HepG2 (cell line): ENCODE data around the gene ITIH3. TPM values are rescaled to one million over a fixed set of nuclear protein-coding genes. Genes with fewer than 3 reads are reported as not detected.
A peak's percentile ranks its signal among the peaks of the same experiment; 100 is the strongest.

Experiments used
- ATF1 ChIP-seq: IDR thresholded peaks from 2 replicates; pipeline ENCODE4 v1.6.1; 2016; ENCODE audit warnings: mild to moderate bottlenecking, control low read depth
- CBX2 ChIP-seq, 2 experiments: fragments of 200-600 bp in 1 of 2; sonication (generic); formaldehyde crosslinking in 1 of 2; IDR thresholded peaks; 2 replicates each; pipeline versions ENCODE4 v1.7.0 to v1.8.1; 2018 to 2022; ENCODE audit warnings: low read depth in 2 of 2, low read length in 1 of 2, mild to moderate bottlenecking in 1 of 2, missing genetic modification reagents in 1 of 2
- CREM ChIP-seq, 2 experiments: sonication (generic) in 1 of 2; formaldehyde crosslinking in 1 of 2; IDR thresholded peaks; 2 replicates each; pipeline versions ENCODE4 v1.4.0 to v1.6.1; 2016 to 2020; ENCODE audit warnings: antibody characterized with exemption in 1 of 2, mild to moderate bottlenecking in 1 of 2, missing genetic modification reagents in 1 of 2
- HNRNPL ChIP-seq: fragments of 200-400 bp; formaldehyde crosslinking; IDR thresholded peaks from 2 replicates; pipeline ENCODE4 v1.6.1; 2017; ENCODE audit warnings: mild to moderate bottlenecking, low read depth, low read length
- JUND ChIP-seq: sonication (generic); formaldehyde crosslinking; IDR thresholded peaks from 2 replicates; pipeline ENCODE4 v1.8.0; 2022; ENCODE audit warnings: mild to moderate bottlenecking, missing genetic modification reagents
- LRRFIP1 ChIP-seq: sonication (generic); formaldehyde crosslinking; conservative IDR thresholded peaks from 2 replicates; pipeline ENCODE4 v1.4.0; 2020; ENCODE audit warnings: missing genetic modification reagents
- SAP130 ChIP-seq: IDR thresholded peaks from 2 replicates; pipeline ENCODE4 v1.6.1; 2016; ENCODE audit warnings: low read depth
- SOX13 ChIP-seq, 3 experiments: fragments of 450-650 bp in 1 of 3; sonication (generic) in 1 of 3; formaldehyde crosslinking in 1 of 3; IDR thresholded peaks in 2 of 3; conservative IDR thresholded peaks in 1 of 3; 2 replicates each; pipeline versions ENCODE4 v1.5.0 to v1.6.1; 2016 to 2020; ENCODE audit warnings: antibody characterized with exemption in 1 of 3, mild to moderate bottlenecking in 1 of 3, missing compliant biosample characterization in 1 of 3, missing genetic modification reagents in 1 of 3, moderate library complexity in 1 of 3
- TEAD3 ChIP-seq: optimal IDR thresholded peaks from 2 replicates; pipeline ENCODE3; 2016; ENCODE audit warnings: borderline replicate concordance
- THRA ChIP-seq: sonication (generic); formaldehyde crosslinking; IDR thresholded peaks from 2 replicates; pipeline ENCODE4 v1.4.0; 2020; ENCODE audit warnings: missing genetic modification reagents, borderline replicate concordance
- XRCC5 ChIP-seq: fragments of 200-400 bp; formaldehyde crosslinking; optimal IDR thresholded peaks from 2 replicates; pipeline ENCODE3; 2017; ENCODE audit warnings: mild to moderate bottlenecking, low read length
- ZFX ChIP-seq: sonication (generic); formaldehyde crosslinking; IDR thresholded peaks from 2 replicates; pipeline ENCODE4 v1.4.0; 2020; ENCODE audit warnings: mild to moderate bottlenecking, low read depth, missing genetic modification reagents, moderate library complexity
- ZFYVE20 ChIP-seq: sonication (generic); formaldehyde crosslinking; IDR thresholded peaks from 2 replicates; pipeline ENCODE4 v1.8.0; 2023; ENCODE audit warnings: low read depth, mild to moderate bottlenecking, moderate library complexity, missing genetic modification reagents, borderline replicate concordance
- ZNF160 ChIP-seq: sonication (generic); formaldehyde crosslinking; IDR thresholded peaks from 2 replicates; pipeline ENCODE4 v1.8.0; 2022; ENCODE audit warnings: mild to moderate bottlenecking, inconsistent platforms, missing genetic modification reagents
- ZNF232 ChIP-seq: sonication (generic); formaldehyde crosslinking; IDR thresholded peaks from 2 replicates; pipeline ENCODE4 v1.4.0; 2020; ENCODE audit warnings: missing genetic modification reagents, borderline replicate concordance
- ZNF589 ChIP-seq: sonication (generic); formaldehyde crosslinking; conservative IDR thresholded peaks from 2 replicates; pipeline ENCODE4 v1.8.0; 2022; ENCODE audit warnings: mild to moderate bottlenecking, moderate library complexity, missing genetic modification reagents
- ZNF761 ChIP-seq: sonication (generic); formaldehyde crosslinking; conservative IDR thresholded peaks from 2 replicates; pipeline ENCODE4 v1.4.0; 2020; ENCODE audit warnings: mild to moderate bottlenecking, missing genetic modification reagents
- ZNF782 ChIP-seq: sonication (generic); formaldehyde crosslinking; IDR thresholded peaks from 2 replicates; pipeline ENCODE4 v1.4.0; 2020; ENCODE audit warnings: missing genetic modification reagents, mild to moderate bottlenecking, borderline replicate concordance
- ZNF83 ChIP-seq: sonication (generic); formaldehyde crosslinking; IDR thresholded peaks from 2 replicates; pipeline ENCODE4 v1.4.0; 2020; ENCODE audit warnings: missing genetic modification reagents, mild to moderate bottlenecking, borderline replicate concordance
- polyA plus RNA-seq, 8 experiments: library from polyadenylated mRNA; depleted of rRNA in 3 of 8; stranded (reverse) in 7 of 8; unstranded in 1 of 8; fragments of >200 nt; fragmentation: Illumina TruSeq in 4 of 8; extraction: Trizol in 4 of 8; gene quantifications; 2 replicates each; pipeline versions ENCODE4 v1.2.1 to v1.2.3, GENCODE V29; 2011 to 2016; ENCODE audit warnings: low read depth in 4 of 8, missing spikeins in 1 of 8, mixed read lengths in 1 of 8; ENCODE audit not compliant: insufficient read depth in 1 of 8
- total RNA-seq, 5 experiments: library from RNA; depleted of rRNA; stranded (reverse); fragments of >200 nt; fragmentation: Illumina TruSeq; extraction: Trizol; gene quantifications; 2 replicates each; pipeline ENCODE4 v1.2.3, GENCODE V29; 2016; ENCODE audit warnings: low read depth in 1 of 5
- TF ChIP-seq, protein P1 (sequence below): sonication (generic); formaldehyde crosslinking; IDR thresholded peaks from 2 replicates; pipeline ENCODE4 v1.4.0; 2020; ENCODE audit warnings: missing genetic modification reagents
- TF ChIP-seq, protein P2 (sequence below): sonication (generic); formaldehyde crosslinking; IDR thresholded peaks from 2 replicates; pipeline ENCODE4 v1.4.0; 2020; ENCODE audit warnings: missing genetic modification reagents

The ITIH3 gene
- total and polyA plus RNA-seq, 2 of the 13 experiments (the other 11 are each of a cell fraction or from before 2014, with no cell fraction given) = 105 to 632 TPM

DNA sequence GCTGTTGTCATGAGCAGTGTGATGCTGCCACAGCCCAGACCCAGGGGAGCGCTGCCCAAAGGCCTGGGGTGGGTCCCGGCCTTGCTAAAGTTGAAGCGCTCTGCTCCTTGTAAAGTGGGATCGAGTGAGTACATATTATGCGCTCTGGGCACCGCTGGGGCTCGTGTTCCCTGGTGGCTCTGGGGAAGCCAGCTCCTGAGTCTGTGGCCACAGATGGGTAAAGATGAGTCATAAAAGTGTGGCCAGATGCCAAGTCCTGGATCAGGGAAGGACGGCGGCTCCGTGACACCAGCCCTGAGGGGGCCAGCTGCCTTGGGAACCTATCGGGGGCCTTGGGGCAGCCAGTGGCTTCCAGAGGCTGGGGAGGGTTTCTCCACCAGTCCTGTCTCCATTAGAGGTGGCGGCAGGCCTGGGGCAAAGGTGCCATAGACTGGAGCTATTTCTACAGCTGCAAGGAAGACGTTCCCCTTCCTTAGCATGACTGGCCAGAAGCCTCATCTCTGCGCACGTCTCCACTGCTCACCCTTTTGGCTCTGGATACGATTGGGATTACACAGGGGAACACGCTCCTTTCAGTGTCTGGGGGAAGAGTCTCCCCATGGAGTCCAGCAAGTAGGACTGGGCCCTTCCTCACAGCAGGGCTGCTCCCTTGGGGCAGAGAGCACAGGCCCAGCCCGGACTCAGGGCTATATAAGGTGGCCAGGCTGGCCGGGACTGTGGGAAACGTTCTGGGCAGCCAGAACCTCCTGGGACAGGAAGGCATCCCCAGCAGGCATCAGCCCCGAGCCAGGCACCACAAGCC, 37.1 kb downstream of the ITIH3 start (continued):
- TF ChIP-seq CBX2 (IDR thresholded peaks at IDR 0.05; ENCODE audit: low read depth, low read length) = no peak
- no peak for TF ChIP-seq CBX2 (CRISPR knock-in tag; IDR thresholded peaks at IDR 0.05; ENCODE audit: low read depth)
- TF ChIP-seq, protein P1, sequence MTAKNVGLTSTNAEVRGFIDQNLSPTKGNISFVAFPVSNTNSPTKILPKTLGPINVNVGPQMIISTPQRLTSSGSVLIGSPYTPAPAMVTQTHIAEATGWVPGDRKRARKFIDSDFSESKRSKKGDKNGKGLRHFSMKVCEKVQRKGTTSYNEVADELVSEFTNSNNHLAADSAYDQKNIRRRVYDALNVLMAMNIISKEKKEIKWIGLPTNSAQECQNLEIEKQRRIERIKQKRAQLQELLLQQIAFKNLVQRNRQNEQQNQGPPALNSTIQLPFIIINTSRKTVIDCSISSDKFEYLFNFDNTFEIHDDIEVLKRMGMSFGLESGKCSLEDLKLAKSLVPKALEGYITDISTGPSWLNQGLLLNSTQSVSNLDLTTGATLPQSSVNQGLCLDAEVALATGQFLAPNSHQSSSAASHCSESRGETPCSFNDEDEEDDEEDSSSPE (CRISPR knock-in tag) = no peak
- TF ChIP-seq ZNF83 (CRISPR knock-in tag) = no peak
- TF ChIP-seq ZNF589 (CRISPR knock-in tag) = no peak
- TF ChIP-seq XRCC5 = no peak
- no peak for TF ChIP-seq ZFYVE20 (CRISPR knock-in tag)
- TF ChIP-seq, protein P2, sequence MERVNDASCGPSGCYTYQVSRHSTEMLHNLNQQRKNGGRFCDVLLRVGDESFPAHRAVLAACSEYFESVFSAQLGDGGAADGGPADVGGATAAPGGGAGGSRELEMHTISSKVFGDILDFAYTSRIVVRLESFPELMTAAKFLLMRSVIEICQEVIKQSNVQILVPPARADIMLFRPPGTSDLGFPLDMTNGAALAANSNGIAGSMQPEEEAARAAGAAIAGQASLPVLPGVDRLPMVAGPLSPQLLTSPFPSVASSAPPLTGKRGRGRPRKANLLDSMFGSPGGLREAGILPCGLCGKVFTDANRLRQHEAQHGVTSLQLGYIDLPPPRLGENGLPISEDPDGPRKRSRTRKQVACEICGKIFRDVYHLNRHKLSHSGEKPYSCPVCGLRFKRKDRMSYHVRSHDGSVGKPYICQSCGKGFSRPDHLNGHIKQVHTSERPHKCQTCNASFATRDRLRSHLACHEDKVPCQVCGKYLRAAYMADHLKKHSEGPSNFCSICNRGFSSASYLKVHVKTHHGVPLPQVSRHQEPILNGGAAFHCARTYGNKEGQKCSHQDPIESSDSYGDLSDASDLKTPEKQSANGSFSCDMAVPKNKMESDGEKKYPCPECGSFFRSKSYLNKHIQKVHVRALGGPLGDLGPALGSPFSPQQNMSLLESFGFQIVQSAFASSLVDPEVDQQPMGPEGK (CRISPR knock-in tag) = peak; percentile 47
- TF ChIP-seq LRRFIP1 (CRISPR knock-in tag) = no peak
- no peak for TF ChIP-seq ZNF232
- no peak for TF ChIP-seq HNRNPL
- no peak for TF ChIP-seq SAP130 (CRISPR knock-in tag)
- TF ChIP-seq ZFX = no peak
- TF ChIP-seq THRA (CRISPR knock-in tag) = no peak
- TF ChIP-seq ZNF782 (CRISPR knock-in tag) = no peak
- TF ChIP-seq JUND (CRISPR knock-in tag) = peak; percentile 56; the same call in 1 of the 2 replicates
- no peak for TF ChIP-seq SOX13 (IDR thresholded peaks at IDR 0.05)
- TF ChIP-seq SOX13 (CRISPR knock-in tag; conservative IDR thresholded peaks at IDR 0.05 in 1 of 2, IDR thresholded peaks at IDR 0.05 in 1 of 2) = peak in 1 of 2 experiments; percentile 16; a peak in 1 of 4 replicates
- no peak for TF ChIP-seq ZNF160 (CRISPR knock-in tag)
- no peak for TF ChIP-seq CREM (IDR thresholded peaks at IDR 0.05)
- TF ChIP-seq CREM (CRISPR knock-in tag; IDR thresholded peaks at IDR 0.05) = no peak
- TF ChIP-seq TEAD3 (CRISPR knock-in tag) = no peak
- no peak for TF ChIP-seq ZNF761 (CRISPR knock-in tag)
- TF ChIP-seq ATF1 = no peak
